Activated T-helper 9 cell treated with anti-CD3 and anti-CD28 coated beads, Interleukin-2, amount 50 U/mL, for 16 hours (primary cell): ENCODE measurements around the gene BEND6.

Experiments used
- DNase-seq: peaks from one replicate; pipeline ENCODE4 v3.0.0-alpha.2; 2020; ENCODE audit warnings: low read depth

BEND6 gene

GRCh38 chr6:56940977-56941376, 13.9 kb upstream of the BEND6 start:
- no peak for DNase-seq

DNA sequence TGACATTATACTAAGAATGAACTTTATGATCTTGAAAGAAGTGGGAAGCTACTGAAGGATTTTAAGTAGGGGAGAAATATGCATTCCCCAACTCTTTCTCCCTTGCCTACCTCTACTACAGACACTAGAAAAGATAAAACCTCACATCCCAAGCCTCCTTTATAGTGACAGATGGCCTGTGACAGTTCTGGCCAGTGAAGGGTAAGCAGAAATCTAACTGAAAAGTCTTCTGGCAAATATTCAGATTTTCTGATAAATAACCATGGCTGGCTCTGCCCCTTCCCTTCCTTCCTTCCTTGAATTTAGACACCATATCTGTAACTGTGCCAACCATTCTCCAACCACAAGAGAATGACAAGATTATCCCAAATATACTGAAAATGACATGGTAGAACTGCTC, 10.2 kb upstream of the BEND6 start:
- DNase-seq = no peak

DNA sequence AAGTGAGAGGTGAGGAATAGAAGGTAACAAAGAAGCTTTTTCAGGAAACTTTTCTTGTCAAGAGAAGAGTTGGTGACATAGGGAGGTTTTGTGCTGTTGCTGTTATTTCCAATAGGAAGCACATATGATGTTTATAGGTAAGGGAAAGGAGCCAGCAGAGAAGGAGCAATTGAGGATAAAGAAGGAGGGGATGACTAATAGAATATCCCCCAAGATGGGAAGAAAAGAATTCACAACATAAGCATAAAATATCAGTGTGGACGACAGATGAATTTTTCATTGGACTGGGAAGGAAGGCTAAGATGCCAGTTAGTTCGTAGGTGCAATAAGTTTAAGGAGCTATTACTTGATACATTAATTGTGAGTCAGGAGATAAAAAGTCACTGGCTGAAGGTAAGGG, 8.5 kb upstream of the BEND6 start:
- DNase-seq = no peak

- no peak for DNase-seq
These were observed 7.0 kb upstream of the BEND6 start for GRCh38 chr6:56947924-56948323.

DNA sequence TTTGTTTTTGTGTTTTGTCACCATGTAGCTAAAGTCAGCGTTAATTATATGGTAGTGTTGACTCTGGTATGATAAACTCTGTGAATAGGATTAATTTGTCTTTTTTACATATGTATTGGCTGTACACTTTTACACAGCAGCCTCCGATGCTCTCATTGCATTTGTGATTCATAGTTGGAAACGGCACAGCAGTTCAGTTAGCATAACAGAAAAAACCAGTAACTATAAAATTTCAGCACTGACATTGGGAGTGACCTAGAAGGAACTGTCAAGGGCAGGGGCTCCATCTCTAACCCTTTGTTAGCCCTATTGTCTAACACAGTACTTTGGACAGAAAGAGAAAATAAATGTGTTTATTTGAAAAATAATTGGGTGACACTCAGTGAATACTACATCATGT, 5.6 kb upstream of the BEND6 start:
- no peak for DNase-seq

GRCh38 chr6:56949925-56950495, 4.9 kb upstream of the BEND6 start:
- no peak for DNase-seq

DNA sequence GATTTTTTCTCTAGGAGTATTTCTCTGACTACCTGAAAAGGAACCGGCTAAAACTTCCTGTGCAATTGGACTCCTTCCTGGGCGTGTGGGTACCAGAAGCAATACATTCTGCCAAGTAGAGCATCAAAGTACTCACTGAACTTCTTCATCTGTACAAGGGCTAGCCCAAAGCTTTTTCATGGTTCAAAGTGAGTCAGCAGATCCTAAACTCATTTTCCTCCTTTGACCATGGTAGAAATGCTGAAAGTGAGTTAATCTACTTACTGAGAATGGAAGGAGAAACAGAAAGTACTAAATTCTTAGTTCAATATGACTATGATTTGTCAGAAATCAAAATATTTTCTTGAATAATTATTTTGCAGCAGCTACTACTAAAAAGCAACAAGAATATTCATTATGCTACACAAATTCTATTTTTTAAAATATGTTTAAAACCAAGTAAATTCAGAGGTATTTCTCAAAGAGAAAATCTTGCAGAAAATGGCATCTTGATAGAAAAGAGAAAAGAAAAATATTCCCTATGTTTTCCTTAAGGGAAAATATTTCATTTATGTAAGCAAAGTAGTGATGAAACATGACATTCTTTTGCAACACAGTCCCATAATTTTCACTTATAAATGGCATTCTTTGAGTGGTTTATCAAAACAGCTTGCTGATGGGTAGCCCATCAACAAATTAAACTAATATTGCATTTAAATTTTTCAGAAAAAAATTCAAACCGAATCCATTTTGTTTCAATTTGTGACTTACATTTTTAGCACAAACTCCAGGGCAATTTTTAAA, 3.7 kb upstream of the BEND6 start:
- DNase-seq = no peak

DNA sequence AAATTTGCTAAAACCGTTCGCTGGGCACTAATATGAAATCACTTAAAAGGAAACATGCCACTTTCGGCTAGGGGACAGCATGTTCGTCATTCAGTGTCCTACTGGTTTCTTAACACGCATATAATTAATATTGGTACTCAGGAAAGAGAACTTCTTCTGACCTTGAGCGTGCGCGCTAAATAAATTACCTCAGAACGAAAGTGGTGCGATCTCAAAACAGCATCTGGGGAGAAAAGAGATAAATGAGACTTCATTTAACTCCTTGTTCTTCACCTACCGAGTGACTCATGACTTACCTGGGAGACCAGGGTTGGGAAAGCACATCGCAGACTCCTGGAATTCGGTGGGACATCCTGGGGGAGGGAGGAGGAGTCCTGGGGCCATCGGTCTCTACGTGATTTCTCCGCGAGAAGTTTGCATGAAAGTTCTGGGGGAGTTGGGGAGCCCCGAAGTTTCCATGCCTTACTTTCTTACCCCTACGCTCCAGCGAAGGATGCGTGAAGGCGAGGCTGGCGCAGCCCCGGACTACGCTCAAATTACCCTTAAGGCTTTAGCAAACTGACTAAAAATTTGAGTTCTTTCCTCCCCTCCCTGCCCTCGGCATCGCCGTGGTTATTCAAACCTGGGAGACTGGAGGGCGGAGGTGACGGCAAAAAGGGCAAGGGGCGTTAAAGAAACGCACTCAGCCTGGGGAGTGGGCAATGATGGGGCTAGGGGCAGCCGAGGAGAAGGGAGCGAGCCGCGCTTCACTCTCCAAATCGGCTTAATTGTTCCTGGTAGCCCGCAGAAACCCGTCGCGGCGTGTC, 1.1 kb upstream of the BEND6 start:
- no peak for DNase-seq

- peak; percentile 25 for DNase-seq
These were observed 556 bp downstream of the BEND6 start for GRCh38 chr6:56955171-56956155.

- DNase-seq = no peak
These were observed 1.6 kb downstream of the BEND6 start for GRCh38 chr6:56956491-56956890.

DNA sequence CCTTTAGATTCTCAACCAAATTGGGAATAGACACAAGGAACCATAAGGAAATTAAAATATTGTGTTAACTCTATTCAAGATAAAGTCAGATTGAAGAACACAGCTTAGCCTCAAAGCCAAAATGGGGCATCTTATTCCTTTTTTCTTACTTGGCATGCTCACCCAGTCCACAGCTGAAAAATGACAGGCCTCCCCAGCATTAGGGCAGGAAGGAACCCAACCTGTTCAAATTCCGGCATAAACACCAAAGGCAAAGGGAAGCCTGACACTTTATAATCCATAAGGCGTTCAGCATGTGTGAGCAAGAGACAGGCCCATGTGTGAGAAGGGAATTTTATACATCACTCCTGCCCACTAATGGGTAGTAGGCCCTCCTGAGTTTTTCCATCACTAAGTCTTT, 2.9 kb downstream of the BEND6 start:
- no peak for DNase-seq

- DNase-seq = no peak
These were observed 3.6 kb downstream of the BEND6 start for GRCh38 chr6:56958481-56958880.

GRCh38 chr6:56959094-56959493, 4.2 kb downstream of the BEND6 start:
- no peak for DNase-seq

DNA sequence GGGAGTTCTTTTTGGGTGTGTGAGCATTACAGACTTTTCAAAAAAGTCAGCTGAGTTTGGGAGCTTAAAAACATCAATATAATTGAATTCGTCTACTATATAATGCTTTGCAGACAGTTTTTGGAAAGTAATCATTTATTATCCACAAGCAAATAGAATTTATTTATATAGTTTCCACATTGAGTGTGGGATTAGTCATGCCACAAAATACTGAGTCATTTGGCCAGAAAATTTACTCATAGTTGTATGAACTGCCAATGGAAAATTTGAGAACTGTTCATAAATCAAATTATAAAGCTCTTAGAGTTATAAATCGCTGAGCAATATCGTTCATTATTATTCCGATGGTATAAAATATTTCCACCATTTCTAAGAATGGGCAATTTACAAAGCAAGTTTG, 5.0 kb downstream of the BEND6 start:
- no peak for DNase-seq

GRCh38 chr6:56961151-56961550, 6.2 kb downstream of the BEND6 start:
- no peak for DNase-seq

DNA sequence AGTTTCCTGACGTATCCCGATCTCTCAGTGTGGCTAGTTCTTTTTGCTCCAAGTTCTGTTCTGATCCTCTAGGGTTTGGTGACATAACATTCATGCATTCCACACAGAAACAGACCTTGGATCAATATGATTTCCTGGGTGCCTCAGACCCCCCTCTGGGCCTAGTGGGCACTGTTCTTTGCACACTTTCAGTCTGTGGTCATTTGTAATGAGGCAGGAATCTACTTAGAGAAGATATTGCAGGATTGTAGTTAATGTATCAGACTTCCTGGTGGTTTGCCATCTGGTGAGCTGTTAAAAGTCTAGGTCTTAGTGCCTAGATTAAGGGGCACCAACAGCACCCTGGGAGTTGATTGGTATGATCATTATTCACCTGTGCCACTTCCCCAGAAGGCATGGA, 7.5 kb downstream of the BEND6 start:
- DNase-seq = no peak

- DNase-seq = no peak
These were observed 8.1 kb downstream of the BEND6 start for GRCh38 chr6:56963043-56963442.

DNA sequence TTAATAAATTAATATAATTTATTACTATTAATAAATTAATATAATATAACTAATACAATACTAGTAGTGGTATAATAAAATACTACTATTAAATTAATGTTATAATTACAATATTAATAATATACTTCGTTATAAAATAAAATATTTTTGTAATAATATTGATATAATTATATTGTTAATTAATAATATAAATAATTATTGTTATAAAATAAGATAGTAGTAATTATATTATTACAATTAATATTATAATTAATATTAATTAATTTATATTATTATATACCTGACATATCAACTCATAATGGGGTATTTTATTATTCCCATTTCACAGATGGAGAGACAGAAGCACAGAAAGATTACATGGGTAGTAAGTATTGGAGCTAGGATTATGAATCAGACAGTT, 8.9 kb downstream of the BEND6 start:
- no peak for DNase-seq

GRCh38 chr6:56965126-56965525, 10.2 kb downstream of the BEND6 start:
- DNase-seq = no peak

DNA sequence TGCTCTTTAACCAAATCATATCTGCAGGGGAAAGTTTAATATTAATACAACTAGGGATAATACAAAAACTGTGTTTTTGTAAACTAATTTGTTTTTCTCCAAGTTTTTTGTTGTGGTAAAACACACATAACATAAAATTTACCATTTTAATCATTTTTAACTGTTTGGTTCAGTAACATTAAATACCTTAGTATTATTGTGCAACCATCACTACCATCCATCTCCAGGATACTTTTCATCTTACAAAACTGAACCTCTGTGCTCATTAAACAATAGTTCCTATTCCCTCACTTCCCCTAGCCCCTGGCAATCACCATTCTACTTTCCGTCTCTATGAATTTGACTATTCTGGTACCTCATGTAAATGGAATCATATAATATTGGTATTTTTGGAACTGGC, 15.9 kb downstream of the BEND6 start:
- no peak for DNase-seq

- no peak for DNase-seq
These were observed 22.3 kb downstream of the BEND6 start for GRCh38 chr6:56977192-56977591.

DNA sequence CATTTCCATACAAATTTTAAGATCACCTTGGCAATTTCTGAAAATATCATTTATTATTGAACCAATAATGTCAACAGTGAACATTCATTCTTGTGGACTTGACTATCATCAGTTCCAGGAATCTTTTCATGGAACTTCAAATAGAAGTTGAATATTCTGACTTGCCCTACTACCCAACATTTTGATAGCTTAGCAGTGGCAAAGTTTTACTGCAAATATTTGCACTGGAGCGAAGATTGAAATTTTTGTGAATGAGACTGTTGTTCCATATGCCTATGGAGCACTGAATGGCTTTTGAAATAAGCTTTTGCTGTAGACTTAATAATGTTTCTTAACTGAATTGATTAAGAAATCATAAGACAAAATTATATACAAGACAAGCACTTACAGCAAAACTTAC, 23.6 kb downstream of the BEND6 start:
- no peak for DNase-seq
